HPDE6-E6E7 (cell line): Measurements from ENCODE around the gene CALML3.

ENCODE experiments used
- DNase-seq: peaks from one replicate; pipeline ENCODE4 v3.0.0; 2011; ENCODE audit warnings: missing footprints; ENCODE audit errors: extremely low spot score

The CALML3 gene

GRCh38 chr10:5506751-5507648, 17.8 kb upstream of the CALML3 start:
- no peak for DNase-seq

DNA sequence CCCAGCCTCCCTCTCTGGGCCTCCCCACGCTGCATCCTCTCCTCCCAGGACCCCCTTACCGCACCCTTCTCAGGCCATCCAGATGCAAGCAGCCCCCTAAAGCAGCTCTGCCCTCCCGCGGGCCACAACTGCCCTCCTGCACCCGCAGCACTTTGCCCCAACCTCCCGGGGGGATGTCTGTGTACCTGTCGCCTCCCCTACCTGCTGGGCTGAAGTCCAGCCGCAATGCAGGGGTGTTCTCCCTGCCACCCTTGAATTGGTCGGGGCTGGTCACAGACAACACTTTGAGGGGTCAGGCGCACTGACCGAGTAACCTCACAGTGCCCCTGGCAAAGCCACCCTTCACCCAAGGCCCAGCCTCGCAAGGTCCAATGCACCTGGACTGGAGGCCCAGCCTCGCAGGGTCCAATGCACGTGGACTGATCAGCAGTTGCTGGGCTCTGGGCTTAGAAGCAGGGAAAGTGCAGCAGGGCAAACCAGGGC, 17.1 kb upstream of the CALML3 start:
- no peak for DNase-seq

DNA sequence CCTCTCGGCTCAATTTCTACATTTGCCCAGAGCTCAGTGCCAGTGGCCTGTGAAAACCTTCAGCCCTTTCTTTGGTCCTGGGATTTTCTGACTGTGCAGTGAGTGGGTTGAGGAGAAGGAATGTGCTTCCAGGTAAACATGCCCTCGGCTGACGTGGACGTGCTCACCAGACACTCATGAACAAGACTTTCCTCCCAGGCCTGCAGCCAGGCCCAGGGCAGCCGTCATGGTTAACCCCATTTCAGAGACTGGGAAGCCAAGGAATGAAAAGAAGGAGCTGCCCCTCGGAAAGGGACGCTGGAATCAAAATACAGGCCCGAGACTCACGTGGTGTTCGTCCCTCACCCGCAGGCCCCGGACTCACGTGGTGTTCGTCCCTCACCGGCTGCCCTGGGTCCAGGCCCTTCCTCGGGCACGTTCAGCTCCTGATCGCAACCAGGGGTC, 16.6 kb upstream of the CALML3 start:
- DNase-seq = no peak

GRCh38 chr10:5508786-5509185, 16.0 kb upstream of the CALML3 start:
- DNase-seq = no peak

DNA sequence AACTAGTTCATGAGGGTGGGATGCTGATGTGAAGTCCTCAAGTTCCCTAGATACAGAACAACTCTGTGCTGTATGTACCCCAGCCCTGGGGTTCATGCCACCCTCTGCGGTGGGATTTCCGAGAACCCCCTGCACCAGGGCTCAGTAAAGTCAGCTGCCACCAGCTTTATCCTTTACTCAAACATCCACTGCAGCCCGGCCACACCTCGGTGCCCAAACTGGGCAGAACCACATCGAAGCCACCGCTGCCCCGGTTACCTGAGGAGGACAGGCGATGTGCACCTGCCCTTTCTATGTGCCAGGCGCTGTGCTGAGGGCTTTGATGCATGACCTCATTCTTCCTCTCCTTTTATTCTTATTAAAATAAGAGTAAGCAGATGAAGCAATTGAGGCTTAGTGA, 15.5 kb upstream of the CALML3 start:
- DNase-seq = no peak

DNA sequence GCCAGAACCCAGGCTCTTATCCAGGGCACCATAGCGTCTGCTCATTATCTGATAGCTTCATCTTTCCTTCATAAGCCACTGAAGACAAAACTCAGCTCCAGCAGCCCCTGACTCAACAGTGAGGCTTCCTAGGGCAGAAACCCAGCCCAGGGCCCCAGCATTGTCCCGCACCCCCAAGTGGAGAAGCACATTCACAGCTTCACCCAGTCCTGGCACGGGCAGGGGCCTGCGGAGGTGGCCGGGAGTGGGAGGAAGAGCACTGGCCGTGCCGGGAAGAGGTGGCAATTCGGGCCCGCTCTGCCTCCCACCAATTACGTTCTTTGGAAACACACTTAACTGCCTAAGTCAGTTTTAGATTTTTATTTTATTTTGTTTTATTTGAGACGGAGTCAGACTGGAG, 15.1 kb upstream of the CALML3 start:
- DNase-seq = no peak

- no peak for DNase-seq
Measured at GRCh38 chr10:5510281-5511072, 14.3 kb upstream of the CALML3 start.

DNA sequence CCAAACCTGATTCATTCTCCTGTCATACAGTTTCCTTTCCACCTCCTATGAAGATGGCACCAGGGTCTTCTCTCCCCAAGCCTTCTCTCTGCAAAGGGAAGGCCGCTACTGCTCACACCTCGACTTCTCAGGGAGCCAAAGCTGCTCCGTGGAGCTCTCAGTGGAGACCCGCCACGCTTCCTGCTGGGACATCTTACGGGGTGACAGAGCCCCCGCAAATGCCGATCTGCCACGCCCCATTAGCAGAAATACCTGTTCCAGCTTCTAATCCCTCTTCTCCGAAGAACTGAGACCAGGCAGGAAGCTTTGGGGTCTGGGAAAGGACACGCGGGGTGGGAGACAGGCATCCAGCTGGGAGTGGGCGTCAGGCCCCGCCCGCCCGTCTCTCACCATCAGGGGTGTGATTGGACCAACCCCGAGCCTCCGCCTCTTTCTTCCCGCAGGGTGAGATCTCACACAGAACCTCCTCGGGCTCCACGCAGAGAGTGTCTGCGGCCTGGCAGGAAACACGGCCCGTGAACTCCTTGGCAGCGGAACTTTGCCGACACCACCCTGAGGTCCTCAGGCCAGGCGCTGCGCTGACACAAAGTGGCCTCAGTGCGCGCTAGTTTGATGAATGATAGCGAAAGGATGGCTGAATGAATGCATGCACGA, 13.4 kb upstream of the CALML3 start:
- no peak for DNase-seq

DNA sequence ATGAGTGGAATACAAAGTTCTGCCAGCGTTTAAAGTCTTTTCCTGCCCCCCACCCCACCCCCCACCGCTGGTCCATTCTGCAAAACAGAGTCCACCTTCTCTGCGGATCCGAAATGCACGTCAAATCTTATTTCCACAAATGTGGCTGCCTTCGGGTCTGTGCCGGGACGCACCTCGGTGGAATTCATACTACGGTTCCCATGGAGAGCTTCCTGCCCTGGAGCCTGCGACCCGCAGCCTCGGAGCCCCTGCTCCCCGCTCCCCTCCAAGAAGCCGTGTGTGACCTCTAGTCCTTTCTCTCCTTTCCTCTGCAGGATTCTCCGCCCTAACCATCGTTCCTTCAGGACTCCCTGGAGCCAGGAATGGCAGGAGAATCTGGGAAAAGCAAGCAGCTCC, 12.9 kb upstream of the CALML3 start:
- DNase-seq = no peak

- no peak for DNase-seq
Measured at GRCh38 chr10:5512331-5512730, 12.4 kb upstream of the CALML3 start.

DNA sequence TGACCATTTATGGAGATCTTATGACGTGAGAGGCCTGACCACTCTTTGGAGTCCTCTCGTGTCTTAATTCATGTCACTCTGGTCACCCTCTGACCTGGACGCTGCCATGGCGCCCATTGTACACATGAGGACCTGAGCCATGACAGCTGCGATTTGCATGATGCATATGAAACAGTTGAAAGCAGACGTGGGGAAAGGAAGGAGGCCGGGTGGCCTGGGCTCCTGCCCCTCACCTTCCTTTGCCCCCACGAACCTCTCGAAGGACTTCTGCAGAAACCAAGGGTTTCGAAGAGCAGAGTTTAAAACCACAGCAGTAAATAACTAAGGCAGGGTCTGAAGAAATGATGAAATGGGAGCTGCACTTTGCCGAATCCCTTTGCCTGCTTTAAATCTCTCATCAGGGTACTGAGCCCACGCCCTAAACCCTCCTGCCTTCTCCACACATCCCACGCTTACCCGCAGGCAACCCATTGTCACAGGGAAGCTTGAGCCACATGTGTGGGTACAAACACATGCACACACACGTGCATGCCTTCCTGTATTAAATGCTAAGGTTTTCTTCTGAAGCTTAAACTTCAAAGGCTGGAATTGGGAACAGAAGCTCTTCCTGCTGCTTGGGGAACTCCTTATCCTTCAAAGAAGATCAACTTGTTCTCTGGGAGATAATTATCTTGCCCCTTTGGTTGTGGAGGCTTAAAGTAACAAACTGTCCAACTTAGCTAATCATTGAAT, 11.7 kb upstream of the CALML3 start:
- DNase-seq = no peak

DNA sequence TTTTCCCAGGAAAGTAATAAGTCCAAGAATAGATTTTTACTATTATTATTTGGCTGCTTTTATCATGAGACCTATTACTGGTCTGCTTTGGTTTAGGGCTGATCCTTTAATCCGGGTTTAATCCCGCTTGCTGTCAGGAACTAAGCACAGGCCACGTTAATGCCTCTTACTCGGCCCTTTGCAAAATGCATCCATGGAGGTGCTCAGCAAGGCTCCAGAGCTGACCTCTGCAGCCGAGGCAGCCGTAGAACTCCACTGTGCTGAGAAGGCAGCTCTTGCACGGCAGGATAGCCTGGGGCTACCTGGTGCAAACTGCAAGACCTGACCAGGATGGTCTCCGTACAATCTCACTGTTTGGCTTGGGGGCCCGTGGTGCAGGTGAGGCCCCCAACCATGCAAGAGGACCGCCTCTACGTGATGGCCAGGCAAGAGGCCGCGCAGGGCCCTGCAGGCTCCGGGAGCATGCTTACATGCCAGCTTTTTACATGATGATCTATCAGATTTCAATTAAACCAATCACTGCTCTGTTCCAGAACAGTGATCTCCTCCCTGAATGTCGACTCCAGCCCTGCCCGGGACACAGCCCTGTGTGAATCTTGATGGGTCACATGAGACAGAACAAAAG, 10.4 kb upstream of the CALML3 start:
- no peak for DNase-seq

GRCh38 chr10:5515948-5516761, 8.6 kb upstream of the CALML3 start:
- no peak for DNase-seq

DNA sequence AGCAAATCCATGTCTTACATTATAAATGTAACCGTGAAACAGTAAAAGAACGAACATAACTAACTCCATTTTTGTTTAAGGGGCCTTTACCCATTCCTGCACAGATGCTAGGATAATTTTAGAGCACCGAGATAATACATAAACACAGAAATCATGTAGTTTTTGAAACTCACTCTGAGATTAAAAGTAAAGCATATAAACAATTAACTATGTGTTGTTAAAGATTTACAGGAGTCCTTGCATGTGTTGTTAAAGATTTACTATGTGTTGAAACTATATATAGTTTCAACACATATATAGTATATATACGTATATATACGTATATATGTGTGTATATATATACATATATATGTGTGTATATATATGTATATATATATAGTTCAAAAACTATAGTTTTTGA, 7.2 kb upstream of the CALML3 start:
- DNase-seq = no peak

- DNase-seq = no peak
Measured at GRCh38 chr10:5518143-5518542, 6.6 kb upstream of the CALML3 start.

DNA sequence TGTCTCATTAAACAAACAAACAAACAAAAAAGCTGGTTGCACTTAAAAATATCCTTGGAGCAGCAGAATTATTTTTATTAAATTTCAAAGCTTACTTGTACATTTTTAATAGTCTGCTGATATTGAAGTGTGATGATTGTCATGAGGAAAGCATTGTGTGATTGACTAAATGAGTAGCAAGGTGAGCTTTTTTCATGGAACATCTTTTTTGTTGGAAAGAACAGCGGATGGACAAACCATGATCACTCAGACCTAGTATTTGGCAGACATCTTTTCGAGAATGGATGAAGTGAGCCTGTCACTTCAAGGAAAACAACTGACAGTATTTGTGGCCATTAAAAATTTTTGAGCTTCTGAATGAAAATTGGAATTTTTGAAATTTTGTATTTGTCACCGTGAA, 5.7 kb upstream of the CALML3 start:
- no peak for DNase-seq

- DNase-seq = no peak
Measured at GRCh38 chr10:5522913-5523560, 1.7 kb upstream of the CALML3 start.

DNA sequence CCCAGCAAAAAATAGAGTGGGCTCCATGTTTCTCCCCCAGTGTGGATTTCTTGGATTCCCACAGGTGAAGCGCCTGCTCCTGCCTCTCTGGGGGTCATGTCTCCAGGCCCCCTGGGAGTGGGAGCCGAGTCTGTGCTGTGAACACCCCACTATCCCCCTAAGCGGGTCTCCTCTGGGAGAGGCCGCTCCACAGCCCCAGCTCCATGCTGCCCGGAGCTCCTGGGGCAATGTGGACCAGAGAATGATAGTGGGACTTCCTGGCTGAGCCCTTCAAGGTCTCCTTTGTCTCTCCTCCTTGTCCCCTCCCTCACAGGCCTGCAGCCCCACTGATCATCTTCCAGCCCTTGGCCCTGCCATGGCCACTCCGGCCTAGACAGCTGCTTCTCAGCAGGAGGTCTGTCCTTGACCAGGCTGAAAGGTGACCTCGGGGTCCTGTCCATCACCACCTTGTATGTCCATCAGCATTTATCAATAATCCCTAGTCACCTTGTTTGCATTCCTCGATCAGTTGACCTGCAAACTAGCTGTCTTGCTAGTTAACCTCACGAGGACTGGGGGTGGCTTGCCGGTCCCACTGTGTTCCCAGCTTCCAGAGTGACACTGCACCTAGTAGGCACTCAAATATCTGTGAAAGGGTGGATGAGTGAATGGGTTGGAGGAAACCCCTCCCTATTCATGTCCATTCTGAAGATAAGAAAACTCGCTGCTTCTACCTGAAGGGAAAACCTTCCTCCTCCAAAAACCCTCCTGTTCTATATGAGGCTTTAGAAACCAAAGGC, 776 bp upstream of the CALML3 start:
- DNase-seq = no peak
